Fibroblast of skin of abdomen (primary cell): ENCODE data around the gene SCT.

Experiments
- DNase-seq: peaks from one replicate; pipeline ENCODE4 v3.0.0-alpha.2; 2013

Gene SCT

GRCh38 chr11:584287-584686, 42.7 kb downstream of the SCT start:
- no peak for DNase-seq

GRCh38 chr11:581752-582151, 45.2 kb downstream of the SCT start:
- DNase-seq: no peak

GRCh38 chr11:581342-581741, 45.6 kb downstream of the SCT start:
- DNase-seq: no peak

GRCh38 chr11:579830-580601, 47.0 kb downstream of the SCT start:
- DNase-seq: no peak

GRCh38 chr11:578276-579035, 48.5 kb downstream of the SCT start:
- no peak for DNase-seq

- no peak for DNase-seq
Measured at GRCh38 chr11:577611-577894, 49.4 kb downstream of the SCT start.

GRCh38 chr11:576811-577610, 50.0 kb downstream of the SCT start:
- DNase-seq: no peak
